SK-N-SH (cell line): ENCODE measurements around the gene JMJD8. TPM values are rescaled to one million over a fixed set of nuclear protein-coding genes. Genes with fewer than 3 reads are reported as not detected.

Experiments
- CTCF ChIA-PET: fragments of 300-600, 350-600 bp; formaldehyde crosslinking; extraction: SDS; loops from one replicate; lab custom pipeline; 2021; lab: Yijun Ruan, JAX
- POLR2A ChIA-PET: fragments of 350-600 bp; sonication (Branson Sonifier 250); formaldehyde crosslinking; extraction: SDS; loops from one replicate; lab custom pipeline; 2020; ENCODE audit warnings: antibody characterized with exemption, inconsistent platforms; lab: Yijun Ruan, JAX
- DNase-seq: peaks from one replicate; pipeline ENCODE4 v3.0.0; 2012
- H2AFZ ChIP-seq: fragments of 200-600 bp; sonication (generic); 2 replicates; pipeline ENCODE4 v1.8.1; 2016; ENCODE audit warnings: antibody characterized with exemption, mild to moderate bottlenecking, low read depth
- H3F3A ChIP-seq: fragments of 200-600 bp; sonication (generic); replicated peaks from 2 replicates; pipeline ENCODE3; 2016; ENCODE audit warnings: antibody characterized with exemption, mild to moderate bottlenecking; ENCODE audit not compliant: insufficient read depth
- H3K27ac ChIP-seq, 2 experiments: fragments of 200-500 bp in 1 of 2; fragments of 200-600 bp in 1 of 2; sonication (Bioruptor generic) in 1 of 2; sonication (generic), shearing (Covaris generic) in 1 of 2; 2 replicates each; pipeline versions ENCODE4 v1.5.1 to v1.6.1; 2014 to 2016; ENCODE audit warnings: low read depth in 2 of 2, inconsistent platforms in 1 of 2, low read length in 1 of 2, mild to moderate bottlenecking in 1 of 2, mixed read lengths in 1 of 2
- H3K27me3 ChIP-seq: fragments of 200-600 bp; sonication (generic), shearing (Covaris generic); 2 replicates; pipeline ENCODE4 v1.6.1; 2016; ENCODE audit warnings: mixed run types; ENCODE audit not compliant: insufficient read depth
- H3K36me3 ChIP-seq, 2 experiments: fragments of 200-500 bp in 1 of 2; fragments of 200-600 bp in 1 of 2; sonication (Bioruptor generic) in 1 of 2; sonication (generic) in 1 of 2; replicated peaks in 1 of 2; 2 replicates each; pipeline versions ENCODE3 to v1.5.1; 2014 to 2016; ENCODE audit warnings: low read length in 1 of 2, mild to moderate bottlenecking in 1 of 2; ENCODE audit not compliant: insufficient read depth in 2 of 2, control insufficient read depth in 1 of 2
- H3K4me1 ChIP-seq, 2 experiments: fragments of 200-500 bp in 1 of 2; fragments of 200-600 bp in 1 of 2; sonication (Bioruptor generic) in 1 of 2; sonication (generic), shearing (Covaris generic) in 1 of 2; 2 replicates each; pipeline versions ENCODE4 v1.5.1 to v1.6.1; 2014 to 2016; ENCODE audit warnings: low read depth in 1 of 2, low read length in 1 of 2, mixed run types in 1 of 2; ENCODE audit not compliant: insufficient read depth in 2 of 2, control insufficient read depth in 1 of 2
- H3K4me2 ChIP-seq: fragments of 200-600 bp; sonication (generic), shearing (Covaris generic); 2 replicates; pipeline ENCODE4 v1.6.1; 2017; ENCODE audit warnings: mixed run types
- H3K4me3 ChIP-seq, 2 experiments: fragments of 200-500 bp in 1 of 2; fragments of 200-600 bp in 1 of 2; sonication (Bioruptor generic) in 1 of 2; sonication (generic), shearing (Covaris generic) in 1 of 2; 2 replicates each; pipeline versions ENCODE4 v1.5.1 to v1.8.1; 2014 to 2016; ENCODE audit warnings: low read depth in 2 of 2, inconsistent platforms in 1 of 2, low read length in 1 of 2, mild to moderate bottlenecking in 1 of 2, mixed read lengths in 1 of 2, moderate library complexity in 1 of 2
- H3K79me2 ChIP-seq: fragments of 200-600 bp; sonication (generic); 2 replicates; pipeline ENCODE4 v1.8.1; 2017; ENCODE audit warnings: mild to moderate bottlenecking; ENCODE audit not compliant: insufficient read depth
- H3K9ac ChIP-seq: fragments of 200-600 bp; sonication (generic); 2 replicates; pipeline ENCODE4 v1.6.1; 2017; ENCODE audit warnings: mixed run types
- H3K9me2 ChIP-seq: fragments of 200-600 bp; sonication (generic); 2 replicates; pipeline ENCODE4 v1.6.1; 2017; ENCODE audit warnings: mixed run types
- H3K9me3 ChIP-seq: fragments of 200-600 bp; sonication (generic); 2 replicates; pipeline ENCODE4 v1.6.1; 2017; ENCODE audit warnings: mixed run types, mild to moderate bottlenecking, moderate library complexity
- H4K20me1 ChIP-seq: fragments of 200-600 bp; sonication (generic); 2 replicates; pipeline ENCODE4 v1.6.1; 2017; ENCODE audit warnings: mild to moderate bottlenecking, mixed run types; ENCODE audit not compliant: insufficient read depth
- CHD2 ChIP-seq: fragments of 150-350 bp; IDR thresholded peaks from 2 replicates; pipeline ENCODE4 v1.6.1; 2018; ENCODE audit warnings: low read length; ENCODE audit not compliant: partially characterized antibody
- ELF1 ChIP-seq: IDR thresholded peaks from 2 replicates; pipeline ENCODE4 v1.4.0; 2012
- EP300 ChIP-seq, 2 experiments: IDR thresholded peaks; 2 replicates each; pipeline versions ENCODE4 v1.4.0 to v1.6.1; 2012; ENCODE audit warnings: borderline replicate concordance in 1 of 2, low read depth in 1 of 2, low read length in 1 of 2
- EZH2phosphoT487 ChIP-seq: fragments of 200-600 bp; sonication (generic); IDR thresholded peaks from 2 replicates; pipeline ENCODE4 v1.6.1; 2017; ENCODE audit warnings: low read depth, mixed run types, mild to moderate bottlenecking, antibody characterized with exemption, moderate library complexity, borderline replicate concordance
- GATA2 ChIP-seq: sonication (generic); formaldehyde crosslinking; IDR thresholded peaks from 2 replicates; pipeline ENCODE4 v1.5.0; 2020; ENCODE audit warnings: mild to moderate bottlenecking, missing genetic modification reagents
- JUND ChIP-seq: IDR thresholded peaks from 2 replicates; pipeline ENCODE4 v1.4.0; 2012
- MEF2A ChIP-seq: IDR thresholded peaks from 2 replicates; pipeline ENCODE4 v1.4.0; 2012; ENCODE audit warnings: low read depth, borderline replicate concordance
- PBX3 ChIP-seq: IDR thresholded peaks from 2 replicates; pipeline ENCODE4; 2012
- RCOR1 ChIP-seq: fragments of 150-350 bp; IDR thresholded peaks from 2 replicates; pipeline ENCODE4 v1.6.1; 2017; ENCODE audit warnings: antibody characterized with exemption, low read length
- RXRA ChIP-seq: IDR thresholded peaks from 2 replicates; pipeline ENCODE4 v1.4.0; 2012; ENCODE audit warnings: low read depth, mild to moderate bottlenecking, borderline replicate concordance
- TAF1 ChIP-seq: IDR thresholded peaks from 2 replicates; pipeline ENCODE4 v1.6.1; 2012; ENCODE audit warnings: low read depth, mild to moderate bottlenecking, low read length, moderate library complexity, borderline replicate concordance
- TEAD4 ChIP-seq: IDR thresholded peaks from 2 replicates; pipeline ENCODE4 v1.4.0; 2012; ENCODE audit warnings: mild to moderate bottlenecking, borderline replicate concordance; ENCODE audit not compliant: insufficient read depth
- YY1 ChIP-seq: IDR thresholded peaks from 2 replicates; pipeline ENCODE4 v1.4.0; 2012; ENCODE audit warnings: low read depth, mild to moderate bottlenecking
- WGBS: methylation state at CpG from one replicate; pipeline ENCODE4 v1.1.6; 2017; ENCODE audit warnings: low lambda C conversion rate; 5-methylcytosine and 5-hydroxymethylcytosine counted together
- polyA plus RNA-seq, 3 experiments: library from polyadenylated mRNA; depleted of rRNA; stranded (reverse); fragments of >200 nt; gene quantifications; 2 replicates each; pipeline ENCODE4 v1.2.3, GENCODE V29; 2012
- TF ChIP-seq, protein P1 (sequence below): IDR thresholded peaks from 2 replicates; pipeline ENCODE4 v1.4.0; 2012; ENCODE audit warnings: low read depth, borderline replicate concordance
- TF ChIP-seq, protein P2 (sequence below): IDR thresholded peaks from 2 replicates; pipeline ENCODE4 v1.4.0; 2012; ENCODE audit warnings: low read depth
- TF ChIP-seq, protein P3 (sequence below): IDR thresholded peaks from 2 replicates; pipeline ENCODE4 v1.6.1; 2012; ENCODE audit warnings: mild to moderate bottlenecking, low read depth, low read length, moderate library complexity

Gene JMJD8
- polyA plus RNA-seq, 1 of the 3 experiments (the other 2 are of a cell fraction) = 67.0 TPM

GRCh38 chr16:644556-644955 is 39.6 kb downstream of the JMJD8 start (continued):
- TF ChIP-seq MEF2A (no peak), YY1 (no peak), TEAD4 (no peak)

- Histone ChIP-seq H3K27me3 (no peaks in the 10 kb centered on the region), H3K4me2 (peak overlapping the region; percentile 86), H3K9me3 (no peaks in the 10 kb centered on the region), H3K9ac (no peak overlapping the region), H2AFZ (no peak overlapping the region), H4K20me1 (no peaks in the 10 kb centered on the region), H3K36me3 (no peaks in the 10 kb centered on the region), H3K79me2 (peaks cover 13% of the 10 kb centered on the region; the same call in 1 of the 2 replicates), H3K4me1 (peaks cover 7 to 35% of the 10 kb centered on the region in 2 experiments; a peak in 2 of 4 replicates), H3F3A (peaks cover 13% of the 10 kb centered on the region), H3K9me2 (no peaks in the 10 kb centered on the region), H3K27ac (no peak overlapping the region), H3K4me3 (peak overlapping the region; percentile 73 to 76)
- POLR2A ChIA-PET = interaction anchor here (1.0 to 1.9 kb wide), 2 partner anchors 10 to 36 kb away, joined by 4 read pairs; no protein-coding TSS in a partner anchor
- WGBS = 96% methylated on average over 9 of the region's 13 CpGs
- DNase-seq = no peak
- TF ChIP-seq EZH2phosphoT487 = no peak
- TF ChIP-seq RCOR1 = no peak
- no peak for TF ChIP-seq RXRA
- no peak for TF ChIP-seq GATA2 (CRISPR knock-in tag)
- TF ChIP-seq ELF1 = no peak
- no peak for TF ChIP-seq JUND
- no peak for TF ChIP-seq TAF1
- TF ChIP-seq EP300 (IDR thresholded peaks at IDR 0.05; ENCODE audit: borderline replicate concordance in 1 of 2, low read depth in 1 of 2, low read length in 1 of 2) = no peak
- TF ChIP-seq PBX3 = no peak
- CTCF ChIA-PET = interaction anchor here (0.6 to 2.1 kb wide), 4 partner anchors 18 to 53 kb away, joined by 3 to 11 read pairs (median 4); partner anchors contain the start of genes RAB40C and STUB1
Measured at GRCh38 chr16:643050-643368, 41.1 kb downstream of the JMJD8 start.

GRCh38 chr16:642189-643049 is 41.7 kb downstream of the JMJD8 start:
- Histone ChIP-seq H3K27me3 (no peaks in the 10 kb centered on the region), H4K20me1 (no peaks in the 10 kb centered on the region), H3K4me2 (peak overlapping the region; percentile 86), H3K9me2 (no peaks in the 10 kb centered on the region), H2AFZ (peak overlapping the region; percentile 35), H3K9me3 (no peaks in the 10 kb centered on the region), H3K9ac (peak overlapping the region; percentile 83; the same call in 1 of the 2 replicates), H3K79me2 (peaks cover 11% of the 10 kb centered on the region; the same call in 1 of the 2 replicates), H3K4me1 (peaks cover 6 to 35% of the 10 kb centered on the region in 2 experiments; a peak in 2 of 4 replicates), H3F3A (peaks cover 13% of the 10 kb centered on the region), H3K36me3 (no peaks in the 10 kb centered on the region), H3K4me3 (peak overlapping the region; percentile 73 to 76), H3K27ac (peak overlapping the region in 1 of 2 experiments; percentile 61; a peak in 1 of 4 replicates)
- CTCF ChIA-PET = interaction anchor here (0.6 to 2.1 kb wide), 5 partner anchors 14 to 52 kb away, joined by 3 to 11 read pairs (median 3); partner anchors contain the start of genes RAB40C and STUB1
- TF ChIP-seq CHD2 = no peak
- TF ChIP-seq, protein P1, sequence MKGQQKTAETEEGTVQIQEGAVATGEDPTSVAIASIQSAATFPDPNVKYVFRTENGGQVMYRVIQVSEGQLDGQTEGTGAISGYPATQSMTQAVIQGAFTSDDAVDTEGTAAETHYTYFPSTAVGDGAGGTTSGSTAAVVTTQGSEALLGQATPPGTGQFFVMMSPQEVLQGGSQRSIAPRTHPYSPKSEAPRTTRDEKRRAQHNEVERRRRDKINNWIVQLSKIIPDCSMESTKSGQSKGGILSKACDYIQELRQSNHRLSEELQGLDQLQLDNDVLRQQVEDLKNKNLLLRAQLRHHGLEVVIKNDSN = peak; percentile 66; the same call in 1 of the 2 replicates
- TF ChIP-seq, protein P2, sequence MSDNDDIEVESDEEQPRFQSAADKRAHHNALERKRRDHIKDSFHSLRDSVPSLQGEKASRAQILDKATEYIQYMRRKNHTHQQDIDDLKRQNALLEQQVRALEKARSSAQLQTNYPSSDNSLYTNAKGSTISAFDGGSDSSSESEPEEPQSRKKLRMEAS = peak; percentile 74; the same call in 1 of the 2 replicates
- TF ChIP-seq, protein P3, sequence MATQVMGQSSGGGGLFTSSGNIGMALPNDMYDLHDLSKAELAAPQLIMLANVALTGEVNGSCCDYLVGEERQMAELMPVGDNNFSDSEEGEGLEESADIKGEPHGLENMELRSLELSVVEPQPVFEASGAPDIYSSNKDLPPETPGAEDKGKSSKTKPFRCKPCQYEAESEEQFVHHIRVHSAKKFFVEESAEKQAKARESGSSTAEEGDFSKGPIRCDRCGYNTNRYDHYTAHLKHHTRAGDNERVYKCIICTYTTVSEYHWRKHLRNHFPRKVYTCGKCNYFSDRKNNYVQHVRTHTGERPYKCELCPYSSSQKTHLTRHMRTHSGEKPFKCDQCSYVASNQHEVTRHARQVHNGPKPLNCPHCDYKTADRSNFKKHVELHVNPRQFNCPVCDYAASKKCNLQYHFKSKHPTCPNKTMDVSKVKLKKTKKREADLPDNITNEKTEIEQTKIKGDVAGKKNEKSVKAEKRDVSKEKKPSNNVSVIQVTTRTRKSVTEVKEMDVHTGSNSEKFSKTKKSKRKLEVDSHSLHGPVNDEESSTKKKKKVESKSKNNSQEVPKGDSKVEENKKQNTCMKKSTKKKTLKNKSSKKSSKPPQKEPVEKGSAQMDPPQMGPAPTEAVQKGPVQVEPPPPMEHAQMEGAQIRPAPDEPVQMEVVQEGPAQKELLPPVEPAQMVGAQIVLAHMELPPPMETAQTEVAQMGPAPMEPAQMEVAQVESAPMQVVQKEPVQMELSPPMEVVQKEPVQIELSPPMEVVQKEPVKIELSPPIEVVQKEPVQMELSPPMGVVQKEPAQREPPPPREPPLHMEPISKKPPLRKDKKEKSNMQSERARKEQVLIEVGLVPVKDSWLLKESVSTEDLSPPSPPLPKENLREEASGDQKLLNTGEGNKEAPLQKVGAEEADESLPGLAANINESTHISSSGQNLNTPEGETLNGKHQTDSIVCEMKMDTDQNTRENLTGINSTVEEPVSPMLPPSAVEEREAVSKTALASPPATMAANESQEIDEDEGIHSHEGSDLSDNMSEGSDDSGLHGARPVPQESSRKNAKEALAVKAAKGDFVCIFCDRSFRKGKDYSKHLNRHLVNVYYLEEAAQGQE = no peak
- WGBS = 75% methylated on average over 11 of the region's 72 CpGs
- POLR2A ChIA-PET = interaction anchor here (1.0 to 1.9 kb wide), 2 partner anchors 10 to 37 kb away, joined by 4 read pairs; no protein-coding TSS in a partner anchor
- peak; percentile 70 for DNase-seq
